Upper lobe of left lung (tissue), 6 donors: ENCODE results near the gene ZFR. TPM values are rescaled to one million over a fixed set of nuclear protein-coding genes. Genes with fewer than 3 reads are reported as not detected.

Experiments used
- ATAC-seq, 2 donors: fragments of 200-7000 bp; cut with Tn5 transposase; one replicate each; pipeline ENCODE4 v1.9.1; 2022; ENCODE audit warnings: mild to moderate bottlenecking in 2 of 2, moderate library complexity in 2 of 2; ENCODE audit not compliant: low FRiP score in 2 of 2
- DNase-seq, 2 donors: peaks; one replicate each; pipeline ENCODE4 v3.0.0-alpha.2; 2019 to 2020
- H3K27ac ChIP-seq, 4 donors: fragments of 200-600 bp; sonication (generic); one replicate each; pipeline ENCODE4 v1.5.1; 2016 to 2019
- H3K27me3 ChIP-seq, 4 donors: fragments of 200-600 bp; sonication (generic); one replicate each; pipeline ENCODE4 v1.5.1; 2017 to 2019
- H3K36me3 ChIP-seq, 4 donors: fragments of 200-600 bp; sonication (generic); one replicate each; pipeline ENCODE4 v1.5.1; 2016 to 2019
- H3K4me1 ChIP-seq, 4 donors: fragments of 200-600 bp; sonication (generic); one replicate each; pipeline ENCODE4 v1.5.1; 2018 to 2019
- H3K4me3 ChIP-seq, 4 donors: fragments of 200-600 bp; sonication (generic); one replicate each; pipeline ENCODE4 v1.5.1; 2017 to 2019; ENCODE audit warnings: mild to moderate bottlenecking in 2 of 4, moderate library complexity in 1 of 4
- H3K9me3 ChIP-seq, 4 donors: fragments of 200-600 bp; sonication (generic); one replicate each; pipeline ENCODE4 v1.5.1; 2018 to 2019
- CTCF ChIP-seq, 6 experiments: fragments of 450-650 bp in 4 of 6; fragments of 200-600 bp in 2 of 6; sonication (generic) in 2 of 6; IDR thresholded peaks; one replicate each; pipeline ENCODE4 v1.5.1; 2016 to 2019; ENCODE audit warnings: antibody characterized with exemption in 6 of 6
- EP300 ChIP-seq, 4 donors: sonication (generic); formaldehyde crosslinking; IDR thresholded peaks; one replicate each; pipeline ENCODE4 v1.5.1; 2017; ENCODE audit warnings: antibody characterized with exemption in 4 of 4, control low read depth in 2 of 4
- POLR2A ChIP-seq, 4 donors: fragments of 450-650 bp; IDR thresholded peaks; one replicate each; pipeline ENCODE4 v1.5.1; 2016 to 2017; ENCODE audit warnings: antibody characterized with exemption in 4 of 4, mild to moderate bottlenecking in 2 of 4
- POLR2AphosphoS5 ChIP-seq, 2 donors: sonication (generic); formaldehyde crosslinking; IDR thresholded peaks; one replicate each; pipeline ENCODE4 v1.5.1; 2017; ENCODE audit warnings: antibody characterized with exemption in 2 of 2
- WGBS, 2 donors: methylation state at CpG; one replicate each; pipeline ENCODE4 v1.1.5; 2017 to 2018; 5-methylcytosine and 5-hydroxymethylcytosine counted together
- total RNA-seq, 6 donors: library from RNA; depleted of rRNA in 4 of 6; stranded (reverse); fragments of >200 nt in 4 of 6; gene quantifications; one replicate each; pipeline versions ENCODE4 v1.1.0 to v1.2.1, GENCODE V29; 2016 to 2021
- donor health status: DM: no; HTN: no; CAD: no; lungs with moderate emphysema.
- donor health status: DM: no; HTN: yes; CAD: no; lungs with severe emphysema.

ZFR gene
- total RNA-seq, result 10 to 100 TPM; 33.8 to 85.1 (median 50.2) TPM

DNA sequence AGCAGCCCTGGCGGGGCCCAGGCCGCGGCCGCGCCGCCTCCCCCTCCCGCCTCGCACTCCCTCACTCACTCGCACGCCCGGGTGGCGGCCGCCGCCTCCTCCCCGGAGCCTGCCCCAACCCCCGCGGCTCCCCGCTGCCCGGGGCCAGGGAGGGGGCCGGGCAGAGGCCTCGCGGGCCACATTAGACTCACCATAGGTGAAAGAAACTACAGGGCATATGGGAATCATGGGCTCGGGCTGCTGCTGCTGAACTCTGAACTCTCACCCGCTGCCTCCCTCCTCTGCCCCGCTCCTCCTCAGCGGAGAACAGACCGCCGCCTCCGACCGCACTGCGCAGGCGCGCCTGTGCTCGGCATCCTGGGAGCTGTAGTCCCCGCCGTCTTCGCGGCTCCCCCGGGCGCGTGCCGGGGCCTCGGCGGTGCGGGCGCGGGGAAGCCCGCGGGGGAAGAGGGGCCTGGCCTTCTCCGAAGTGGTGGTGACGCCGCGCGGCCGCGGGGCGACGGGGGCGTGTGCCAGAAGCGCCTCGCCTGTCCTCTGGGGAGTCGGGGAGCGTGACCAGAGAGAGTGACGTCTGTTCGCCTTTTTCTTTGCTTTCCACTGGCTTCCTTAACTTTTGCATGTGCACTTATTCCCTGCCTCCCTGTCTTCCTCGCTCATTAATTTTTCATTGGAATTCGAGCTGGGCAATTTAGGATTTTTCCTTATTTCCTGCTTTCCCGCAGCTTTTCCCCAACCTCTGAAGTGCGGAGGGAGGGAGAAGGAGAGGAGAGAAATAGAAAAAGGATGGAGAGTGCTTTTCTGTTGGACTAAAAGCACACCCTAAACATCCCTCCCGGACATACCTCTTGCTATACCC is at the start of gene ZFR:
TSS of gene ZFR (minus strand) at position 310 of the 856 bp plus-strand sequence. CDS start at position 228, 82 bp downstream.
- Histone ChIP-seq H3K27me3 (peaks cover 0 to 4% (median 0%) of the 10 kb centered on the region in 4 donors), H3K9me3 (no peaks in the 10 kb centered on the region), H3K27ac (peak within 1 kb of the TSS; percentile 94 to 99 (median 98)), H3K36me3 (no peaks in the 10 kb centered on the region), H3K4me3 (peak within 1 kb of the TSS; percentile 93 to 99 (median 95)), H3K4me1 (peaks cover 18 to 37% (median 25%) of the 10 kb centered on the region in 4 donors)
- WGBS, 2 donors, result 13 to 21% methylated on average over 27 to 40 of the region's 70 CpGs
- ATAC-seq, result peak; percentile 96 to 98
- peak; percentile 94 to 99 for DNase-seq
- TF ChIP-seq POLR2A (IDR thresholded peaks at IDR 0.05), result peak in 3 of 4 donors; percentile 70 to 88 (median 78)
- TF ChIP-seq CTCF (IDR thresholded peaks at IDR 0.05), result peak in 1 of 6 experiments; percentile 6
- TF ChIP-seq POLR2AphosphoS5 (IDR thresholded peaks at IDR 0.05), result peak; percentile 84 to 86
- no peak for TF ChIP-seq EP300 (IDR thresholded peaks at IDR 0.05)

GRCh38 chr5:32490972-32491557 is 46.5 kb upstream of the ZFR start:
- Histone ChIP-seq H3K27ac (no peak overlapping the region), H3K27me3 (no peaks in the 10 kb centered on the region), H3K4me3 (no peak overlapping the region), H3K36me3 (no peaks in the 10 kb centered on the region), H3K4me1 (peaks cover 0 to 5% (median 2%) of the 10 kb centered on the region in 4 donors), H3K9me3 (no peaks in the 10 kb centered on the region)
- ATAC-seq, result no peak
- 83 to 91% methylated on average over 5 to 6 of the region's 6 CpGs for WGBS, 2 donors
- TF ChIP-seq EP300 (IDR thresholded peaks at IDR 0.05) (no peak), CTCF (IDR thresholded peaks at IDR 0.05) (no peak), POLR2AphosphoS5 (IDR thresholded peaks at IDR 0.05) (no peak), POLR2A (IDR thresholded peaks at IDR 0.05) (no peak)
- no peak for DNase-seq

DNA sequence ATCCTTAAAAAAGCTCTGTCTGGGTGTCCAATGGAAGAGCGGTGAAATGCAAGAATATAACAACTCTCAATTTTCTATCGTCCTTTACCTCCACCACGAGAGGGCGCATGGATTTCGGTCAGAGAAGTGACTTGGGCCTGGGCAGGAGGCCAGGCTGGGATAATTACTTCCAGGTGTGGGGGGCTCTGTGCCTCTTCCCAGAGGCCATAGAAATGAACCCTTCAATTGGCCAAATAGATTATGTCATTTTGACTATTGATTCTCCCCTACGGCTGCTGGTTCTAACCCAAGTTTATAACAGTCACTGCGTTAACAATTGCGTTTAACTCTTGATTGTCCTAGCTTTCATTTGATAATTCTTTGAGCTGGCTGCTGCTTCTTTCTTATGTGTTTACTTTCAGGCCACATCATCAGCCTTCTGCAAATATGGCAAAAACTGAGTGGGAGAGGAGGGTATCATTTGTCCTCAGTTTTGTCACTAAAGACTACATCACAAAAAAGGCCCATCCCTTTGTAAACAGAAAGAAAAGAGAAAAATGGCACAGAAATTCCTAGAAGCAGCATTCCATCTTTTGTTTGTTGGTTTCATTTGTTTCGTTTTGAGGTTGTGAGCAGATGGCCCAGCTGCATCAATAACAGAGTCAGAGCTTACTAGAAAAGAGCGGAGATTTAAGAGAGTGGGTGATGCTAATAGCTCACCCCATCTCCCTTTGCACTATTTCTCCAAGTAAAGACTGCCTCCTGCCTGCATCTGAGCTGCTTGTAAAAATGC is 45.4 kb upstream of the ZFR start:
- ATAC-seq (peak; percentile 65 to 93), DNase-seq (peak in 1 of 2 donors; percentile 69)
- no peaks in the 10 kb centered on the region for H3K36me3 ChIP-seq
- no peak overlapping the region for H3K4me3 ChIP-seq
- H3K27me3 ChIP-seq, result no peaks in the 10 kb centered on the region
- H3K9me3 ChIP-seq, result no peaks in the 10 kb centered on the region
- H3K27ac ChIP-seq, result no peak overlapping the region
- 26 to 27% methylated on average over 10 of the region's 10 CpGs for WGBS, 2 donors
- H3K4me1 ChIP-seq, result peaks cover 0 to 5% (median 2%) of the 10 kb centered on the region in 4 donors
- TF ChIP-seq EP300 (IDR thresholded peaks at IDR 0.05), result no peak
- peak; percentile 55 to 73 (median 63) for TF ChIP-seq CTCF (IDR thresholded peaks at IDR 0.05)

GRCh38 chr5:32487424-32487823 is 42.9 kb upstream of the ZFR start:
- TF ChIP-seq POLR2AphosphoS5 (IDR thresholded peaks at IDR 0.05) (no peak), CTCF (IDR thresholded peaks at IDR 0.05) (no peak), POLR2A (IDR thresholded peaks at IDR 0.05) (no peak), EP300 (IDR thresholded peaks at IDR 0.05) (no peak)

More at GRCh38 chr5:32487424-32487823, 42.9 kb upstream of the ZFR start:
- no peak for ATAC-seq
- H3K27ac ChIP-seq, result no peak overlapping the region
- no peaks in the 10 kb centered on the region for H3K27me3 ChIP-seq
- H3K9me3 ChIP-seq, result no peaks in the 10 kb centered on the region
- WGBS, 2 donors, result 86% methylated on average over 5 of the region's 5 CpGs
- H3K36me3 ChIP-seq, result no peaks in the 10 kb centered on the region
- H3K4me3 ChIP-seq, result no peak overlapping the region
- DNase-seq, result no peak
- H3K4me1 ChIP-seq, result peaks cover 0 to 5% (median 2%) of the 10 kb centered on the region in 4 donors
